A673 (cell line): ENCODE data around the gene SPSB3. TPM values are rescaled to one million over a fixed set of nuclear protein-coding genes. Genes with fewer than 3 reads are reported as not detected.

Experiments
- BruUV-seq: library from RNA; stranded (reverse); fragments of 400-500 nt; replicated peaks from 2 replicates; lab custom pipeline; 2021; lab: Mats Ljungman, UMichigan
- CTCF ChIA-PET: fragments of 300-600 bp; sonication (Branson Sonifier 250); formaldehyde crosslinking; loops from one replicate; lab custom pipeline; 2022; ENCODE audit warnings: antibody characterized with exemption; lab: Charles Lee
- POLR2A ChIA-PET: fragments of 300-600 bp; sonication (Branson Sonifier 250); formaldehyde crosslinking; loops from one replicate; lab custom pipeline; 2022; ENCODE audit warnings: antibody characterized with exemption; ENCODE audit not compliant: low non-redundant PET; lab: Charles Lee
- DNase-seq: peaks from one replicate; pipeline ENCODE4 v3.0.0-alpha.2; 2015; ENCODE audit warnings: low spot score
- H3K27ac ChIP-seq: fragments of 200-600 bp; sonication (generic); 2 replicates; pipeline ENCODE4 v1.5.1; 2016; ENCODE audit warnings: mixed run types, low read depth, mild to moderate bottlenecking, mixed read lengths, antibody characterized with exemption, low read length; ENCODE audit not compliant: poor library complexity, severe bottlenecking
- H3K27me3 ChIP-seq: fragments of 200-600 bp; sonication (generic); replicated peaks from 2 replicates; pipeline ENCODE4 v1.6.1; 2017; ENCODE audit warnings: mixed run types, low read depth, mild to moderate bottlenecking, mixed read lengths, antibody characterized with exemption, low read length; ENCODE audit not compliant: insufficient read depth, poor library complexity
- H3K36me3 ChIP-seq: fragments of 200-600 bp; sonication (generic); 2 replicates; pipeline ENCODE4 v1.6.1; 2016; ENCODE audit warnings: mixed run types, mild to moderate bottlenecking, mixed read lengths, antibody characterized with exemption, low read length; ENCODE audit not compliant: insufficient read depth, poor library complexity, severe bottlenecking
- H3K4me1 ChIP-seq: fragments of 200-600 bp; sonication (generic); 2 replicates; pipeline ENCODE4 v1.6.1; 2017; ENCODE audit warnings: mixed run types, mild to moderate bottlenecking, mixed read lengths, antibody characterized with exemption, low read length; ENCODE audit not compliant: insufficient read depth, poor library complexity, severe bottlenecking
- H3K4me3 ChIP-seq: fragments of 200-600 bp; sonication (generic); 2 replicates; pipeline ENCODE4 v1.5.1; 2016; ENCODE audit warnings: low read depth, mixed run types, mild to moderate bottlenecking, mixed read lengths, low read length; ENCODE audit not compliant: poor library complexity, severe bottlenecking
- H3K9me3 ChIP-seq: fragments of 200-600 bp; sonication (generic); 2 replicates; pipeline ENCODE4 v1.6.1; 2016; ENCODE audit warnings: mixed run types, low read depth, mild to moderate bottlenecking, mixed read lengths, antibody characterized with exemption, low read length; ENCODE audit not compliant: poor library complexity, severe bottlenecking
- CTCF ChIP-seq: fragments of 300-800, 200-600 bp; sonication (generic); conservative IDR thresholded peaks from 2 replicates; pipeline ENCODE4 v1.5.1; 2017; ENCODE audit warnings: low read depth, mild to moderate bottlenecking, antibody characterized with exemption, low read length, moderate library complexity, mixed read lengths
- EZH2 ChIP-seq: fragments of 200-600 bp; sonication (generic); IDR thresholded peaks from 2 replicates; pipeline ENCODE4 v1.6.1; 2017; ENCODE audit warnings: borderline replicate concordance, low read depth, mild to moderate bottlenecking, mixed read lengths, antibody characterized with exemption, low read length; ENCODE audit not compliant: poor library complexity, severe bottlenecking
- intact Hi-C: fragments of 100-400 bp; cut with micrococcal nuclease; formaldehyde crosslinking; loops from one replicate; pipeline ENCODE4 v1.10.0; 2022; ENCODE audit not compliant: unreplicated experiment
- total RNA-seq: library from RNA; stranded (reverse); gene quantifications from 2 replicates; pipeline ENCODE4 v1.2.3, GENCODE V29; 2021

SPSB3 gene
- total RNA-seq, 1 experiment from 2014 or later = 15.0 TPM

GRCh38 chr16:1820096-1820945, 38.0 kb upstream of the SPSB3 start:
- BruUV-seq = no TSS peak
- no peaks in the 10 kb centered on the region for H3K9me3 ChIP-seq
- intact Hi-C loops = loop anchor here (10.0 kb wide), 1 partner anchor 46 kb away; the partner anchor contains the start of genes EME2, MRPS34 and NME3
- POLR2A ChIA-PET = no interaction called here
- no peak overlapping the region for H3K27ac ChIP-seq
- CTCF ChIA-PET = interaction anchor here (0.6 kb wide), 1 partner anchor 378 kb away, joined by 3 read pairs; no protein-coding TSS in a partner anchor
- TF ChIP-seq EZH2 (no peak), CTCF (no peak)
- no peak overlapping the region for H3K4me3 ChIP-seq
- H3K27me3 ChIP-seq = no peaks in the 10 kb centered on the region
- DNase-seq = no peak
- H3K36me3 ChIP-seq = no peaks in the 10 kb centered on the region
- no peaks in the 10 kb centered on the region for H3K4me1 ChIP-seq

DNA sequence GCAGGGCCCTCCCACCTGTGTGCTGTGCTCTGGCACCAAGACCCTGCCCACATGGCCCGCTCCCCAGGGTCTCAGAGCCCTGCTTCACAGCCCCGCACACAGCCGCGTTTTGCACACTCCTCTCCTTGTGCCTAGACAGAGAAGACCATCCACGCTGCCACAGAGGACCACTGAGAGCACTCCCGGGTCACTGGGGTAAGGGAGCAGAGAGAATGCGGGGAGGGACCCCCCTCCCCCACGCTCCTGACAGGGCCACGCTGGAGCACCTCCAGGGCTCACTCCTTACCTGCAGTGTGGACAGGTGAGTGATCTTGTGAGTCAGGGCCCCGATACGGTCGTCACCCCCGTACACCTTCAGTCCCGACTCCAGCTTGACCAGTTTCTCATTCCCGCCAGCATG, 37.2 kb upstream of the SPSB3 start:
- no peak for DNase-seq
- H3K9me3 ChIP-seq = no peaks in the 10 kb centered on the region
- H3K27me3 ChIP-seq = no peaks in the 10 kb centered on the region
- no peak overlapping the region for H3K27ac ChIP-seq
- no peaks in the 10 kb centered on the region for H3K4me1 ChIP-seq
- intact Hi-C loops = loop anchor here (10.0 kb wide), 1 partner anchor 45 kb away; the partner anchor contains the start of genes EME2, MRPS34 and NME3
- H3K36me3 ChIP-seq = no peaks in the 10 kb centered on the region
- no TSS peak for BruUV-seq
- ChIA-PET CTCF (no interaction called here), POLR2A (no interaction called here)
- no peak overlapping the region for H3K4me3 ChIP-seq
- TF ChIP-seq CTCF (no peak), EZH2 (no peak)

DNA sequence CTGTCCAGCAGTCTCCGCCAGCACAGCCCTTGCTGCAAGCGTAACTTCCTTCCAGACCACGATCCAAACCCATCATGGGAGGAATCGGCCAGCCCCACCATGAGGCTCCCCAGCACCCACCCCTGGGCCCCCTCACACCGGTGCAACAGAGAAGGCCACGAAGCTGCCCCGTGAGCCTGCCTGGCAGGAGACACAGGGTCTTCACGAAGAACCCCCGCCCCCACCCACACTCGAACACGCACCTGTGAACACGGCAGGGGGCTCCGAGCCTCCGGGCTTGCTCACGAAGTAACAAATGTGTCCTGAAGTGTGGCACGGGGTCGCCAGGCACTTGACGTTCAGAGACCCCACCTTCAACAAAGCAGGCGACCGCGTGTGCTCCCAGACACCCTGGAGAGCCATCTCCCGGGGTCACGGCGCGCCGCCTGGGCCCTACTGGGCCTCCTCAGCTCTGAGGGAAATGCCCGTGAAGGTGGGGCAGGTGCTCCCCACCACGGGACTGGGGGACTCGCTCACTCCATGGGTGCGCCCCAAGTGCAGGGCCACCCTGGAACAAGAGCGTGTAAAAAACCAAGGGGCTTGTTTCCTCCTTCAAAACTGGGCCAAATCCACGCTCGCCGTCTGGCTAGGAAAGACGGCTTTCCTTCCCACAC, 36.6 kb upstream of the SPSB3 start:
- intact Hi-C loops = no loop called here
- BruUV-seq = no TSS peak
- Histone ChIP-seq H3K9me3 (no peaks in the 10 kb centered on the region), H3K27ac (no peak overlapping the region), H3K27me3 (no peaks in the 10 kb centered on the region), H3K4me1 (no peaks in the 10 kb centered on the region), H3K36me3 (no peaks in the 10 kb centered on the region), H3K4me3 (no peak overlapping the region)
- ChIA-PET CTCF (no interaction called here), POLR2A (no interaction called here)
- no peak for DNase-seq
- TF ChIP-seq CTCF = no peak
- no peak for TF ChIP-seq EZH2
